NCI-H1092 (cell line): ENCODE data around the gene KLK6.

Source experiments
- DNase-seq: peaks from one replicate; lab custom pipeline; 2025; lab: John Stamatoyannopoulos, UW

Gene KLK6

GRCh38 chr19:50952910-50953309 is 16.5 kb downstream of the KLK6 start, which contains the start of gene KLK5:
Gene KLK5, minus strand, starts transcription at chr19:50953038. Its CDS starts 381 bp downstream, at chr19:50952657.
- no peak for DNase-seq

GRCh38 chr19:50949861-50950260 is 19.5 kb downstream of the KLK6 start:
- no peak for DNase-seq

- no peak for DNase-seq
Measured at GRCh38 chr19:50947123-50947522, 22.3 kb downstream of the KLK6 start.

GRCh38 chr19:50944795-50945194 is 24.6 kb downstream of the KLK6 start:
- no peak for DNase-seq

GRCh38 chr19:50943074-50943828 is 26.1 kb downstream of the KLK6 start:
- DNase-seq = no peak

- no peak for DNase-seq
Measured at GRCh38 chr19:50939596-50939995, 29.8 kb downstream of the KLK6 start.

GRCh38 chr19:50933640-50934039 is 35.8 kb downstream of the KLK6 start:
- DNase-seq = no peak

- no peak for DNase-seq
Measured at GRCh38 chr19:50932690-50933083, 36.7 kb downstream of the KLK6 start.

- DNase-seq = no peak
Measured at GRCh38 chr19:50932018-50932689, 37.2 kb downstream of the KLK6 start.

GRCh38 chr19:50931023-50931422 is 38.4 kb downstream of the KLK6 start:
- no peak for DNase-seq

- no peak for DNase-seq
Measured at GRCh38 chr19:50928831-50929230, 40.6 kb downstream of the KLK6 start.

- DNase-seq = no peak
Measured at GRCh38 chr19:50926144-50926543, 43.2 kb downstream of the KLK6 start.

GRCh38 chr19:50925734-50926133 is 43.7 kb downstream of the KLK6 start:
- DNase-seq = no peak

- no peak for DNase-seq
Measured at GRCh38 chr19:50924586-50924985, 44.8 kb downstream of the KLK6 start.

- peak; percentile 59 for DNase-seq
Measured at GRCh38 chr19:50922317-50922853, 47.0 kb downstream of the KLK6 start.

GRCh38 chr19:50921426-50922316 is 47.7 kb downstream of the KLK6 start:
- no peak for DNase-seq

- DNase-seq = no peak
Measured at GRCh38 chr19:50916069-50916468, 53.3 kb downstream of the KLK6 start.

- DNase-seq = no peak
Measured at GRCh38 chr19:50912727-50913716, 56.4 kb downstream of the KLK6 start.

GRCh38 chr19:50912102-50912599 is 57.2 kb downstream of the KLK6 start:
- no peak for DNase-seq

GRCh38 chr19:50911206-50912101 is 57.9 kb downstream of the KLK6 start, which contains the start of gene KLK4:
Gene KLK4, minus strand, starts transcription at chr19:50911395. Its CDS starts 657 bp downstream, at chr19:50910738.
- DNase-seq = no peak
